Measurements from ENCODE around the gene SGIP1.
A peak's percentile ranks its signal among the peaks of the same experiment; 100 is the strongest.

SGIP1 gene

DNA sequence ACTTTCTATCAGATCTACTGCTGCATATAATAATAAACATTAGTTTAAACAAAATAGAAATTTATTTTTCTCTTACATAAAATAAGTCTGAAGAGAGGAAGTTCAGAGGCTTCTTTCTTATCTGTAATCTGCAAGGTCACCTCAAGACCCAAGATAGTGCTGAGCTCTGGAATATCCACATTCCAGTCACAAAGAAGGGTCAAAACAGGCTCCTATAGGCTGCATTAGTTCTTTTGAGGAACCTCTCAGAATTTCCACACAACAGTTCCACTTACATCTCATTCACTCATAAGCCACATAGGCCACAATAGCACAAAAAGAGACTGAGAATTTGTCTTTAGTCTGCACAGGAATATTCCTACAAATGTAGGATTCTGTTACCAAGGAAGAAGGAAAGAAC, 233.7 kb downstream of the SGIP1 start:
- no peak for DNase-seq
- Histone ChIP-seq H3K4me1 (ENCODE audit: control extremely low read depth in 1 of 4, control insufficient read depth in 4 of 4, insufficient read depth in 4 of 4, low read length in 3 of 4) (peaks cover 0 to 7% (median 0%) of the 10 kb centered on the region in 4 experiments), H3K4me3 (ENCODE audit: control insufficient read depth in 1 of 7, extremely low read depth in 1 of 7, insufficient read depth in 4 of 7, low read depth in 2 of 7, low read length in 6 of 7) (no peak overlapping the region), H3K27ac (ENCODE audit: insufficient read depth in 1 of 2, low read depth in 1 of 2, low read length in 2 of 2, poor library complexity in 1 of 2, severe bottlenecking in 2 of 2) (no peak overlapping the region), H3K36me3 (ENCODE audit: control insufficient read depth in 4 of 4, insufficient read depth in 4 of 4, low read length in 3 of 4) (peaks cover 8 to 40% (median 19%) of the 10 kb centered on the region in 4 experiments), H3K27me3 (replicated peaks in 2 of 5; ENCODE audit: control insufficient read depth in 4 of 5, insufficient read depth in 5 of 5, low read length in 4 of 5) (no peaks in the 10 kb centered on the region), H3K9me3 (ENCODE audit: control extremely low read depth in 1 of 5, control insufficient read depth in 4 of 5, insufficient read depth in 2 of 5, low read depth in 1 of 5, low read length in 4 of 5) (peaks cover 0 to 13% (median 4%) of the 10 kb centered on the region in 5 experiments)
- ChIA-PET POLR2A (no interaction called here), CTCF (no interaction called here)

DNA sequence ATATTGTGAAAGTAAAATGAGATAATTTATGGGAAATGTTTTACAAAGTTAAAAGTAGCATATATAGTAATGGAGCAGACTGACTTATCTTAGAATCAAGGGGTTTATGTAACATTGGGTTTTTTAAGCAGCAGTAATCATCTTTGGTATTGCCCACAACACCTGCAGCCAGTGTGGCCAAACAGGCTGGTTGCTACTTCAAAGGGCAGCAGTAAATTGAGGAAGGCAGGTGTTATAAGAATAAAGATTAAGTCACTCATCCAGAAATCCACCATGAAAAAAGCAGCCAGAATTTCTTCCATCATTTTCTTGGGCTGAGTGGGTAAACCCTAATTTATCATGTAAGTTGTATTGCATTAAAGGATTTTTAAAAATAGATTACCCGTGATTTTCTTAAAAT, 235.0 kb downstream of the SGIP1 start:
- CTCF ChIA-PET: no interaction called here
- WGBS (ENCODE audit: insufficient coverage): no CpG with 5 or more reads among the region's 1 CpG

DNA sequence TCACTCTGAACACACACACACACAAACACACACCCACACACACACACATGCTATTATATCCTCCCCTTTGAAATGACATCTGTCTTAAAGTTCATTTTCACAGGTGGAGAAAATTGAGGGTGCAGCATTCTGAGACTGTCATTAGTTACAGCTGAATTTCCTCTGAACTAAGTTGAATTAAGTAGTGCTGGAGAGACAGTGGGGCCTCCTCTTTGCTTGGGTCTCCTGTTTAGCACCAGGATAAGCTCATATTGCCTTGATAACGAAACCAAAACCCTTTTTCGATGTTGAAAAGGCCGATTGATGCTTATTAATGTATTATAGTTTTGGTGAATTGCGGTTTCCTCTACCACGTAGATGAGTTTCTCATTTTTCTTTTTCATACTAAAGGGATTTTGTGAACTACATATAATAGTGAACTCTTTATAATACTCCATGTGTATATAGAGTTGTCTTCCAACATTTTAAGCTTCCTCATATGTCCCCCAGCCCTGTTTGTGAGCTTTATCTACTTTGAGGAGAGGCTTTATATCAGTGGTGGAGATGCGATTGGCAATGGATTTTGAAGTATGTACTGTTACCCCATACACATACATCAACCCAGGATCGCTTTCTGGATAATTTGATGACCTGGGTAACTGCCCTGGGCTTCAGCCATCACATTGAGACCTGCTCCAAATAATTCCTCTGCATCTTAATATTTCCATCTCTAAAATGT, 235.7 kb downstream of the SGIP1 start:
- Histone ChIP-seq H3K27me3 (replicated peaks in 2 of 5; ENCODE audit: control insufficient read depth in 4 of 5, insufficient read depth in 5 of 5, low read length in 4 of 5) (no peaks in the 10 kb centered on the region), H3K27ac (ENCODE audit: insufficient read depth in 1 of 2, low read depth in 1 of 2, low read length in 2 of 2, poor library complexity in 1 of 2, severe bottlenecking in 2 of 2) (no peak overlapping the region), H3K9me3 (ENCODE audit: control extremely low read depth in 1 of 5, control insufficient read depth in 4 of 5, insufficient read depth in 2 of 5, low read depth in 1 of 5, low read length in 4 of 5) (peaks cover 0 to 2% (median 0%) of the 10 kb centered on the region in 5 experiments), H3K4me1 (ENCODE audit: control extremely low read depth in 1 of 4, control insufficient read depth in 4 of 4, insufficient read depth in 4 of 4, low read length in 3 of 4) (peaks cover 0 to 6% (median 0%) of the 10 kb centered on the region in 4 experiments), H3K36me3 (ENCODE audit: control insufficient read depth in 4 of 4, insufficient read depth in 4 of 4, low read length in 3 of 4) (peaks cover 7 to 40% (median 22%) of the 10 kb centered on the region in 4 experiments), H3K4me3 (ENCODE audit: control insufficient read depth in 1 of 7, extremely low read depth in 1 of 7, insufficient read depth in 4 of 7, low read depth in 2 of 7, low read length in 6 of 7) (no peak overlapping the region)
- peak in 2 of 3 donors; percentile 35 to 53 for DNase-seq
- 80% methylated on average over 1 of the region's 7 CpGs for WGBS (ENCODE audit: insufficient coverage)
- ChIA-PET POLR2A (no interaction called here), CTCF (interaction anchor here (1.2 kb wide), 1 partner anchor 379 kb away, joined by 3 read pairs; no protein-coding TSS in a partner anchor)

More for the DNA sequence above, 235.0 kb downstream of the SGIP1 start:
- peaks cover 0 to 2% (median 0%) of the 10 kb centered on the region in 5 experiments for H3K9me3 ChIP-seq (ENCODE audit: control extremely low read depth in 1 of 5, control insufficient read depth in 4 of 5, insufficient read depth in 2 of 5, low read depth in 1 of 5, low read length in 4 of 5)
- H3K4me3 ChIP-seq (ENCODE audit: control insufficient read depth in 1 of 7, extremely low read depth in 1 of 7, insufficient read depth in 4 of 7, low read depth in 2 of 7, low read length in 6 of 7): no peak overlapping the region
- H3K36me3 ChIP-seq (ENCODE audit: control insufficient read depth in 4 of 4, insufficient read depth in 4 of 4, low read length in 3 of 4): peaks cover 7 to 37% (median 21%) of the 10 kb centered on the region in 4 experiments
- POLR2A ChIA-PET: no interaction called here
- H3K27ac ChIP-seq (ENCODE audit: insufficient read depth in 1 of 2, low read depth in 1 of 2, low read length in 2 of 2, poor library complexity in 1 of 2, severe bottlenecking in 2 of 2): no peak overlapping the region
- no peaks in the 10 kb centered on the region for H3K27me3 ChIP-seq (replicated peaks in 2 of 5; ENCODE audit: control insufficient read depth in 4 of 5, insufficient read depth in 5 of 5, low read length in 4 of 5)
- no peak for DNase-seq
- peaks cover 0 to 7% (median 0%) of the 10 kb centered on the region in 4 experiments for H3K4me1 ChIP-seq (ENCODE audit: control extremely low read depth in 1 of 4, control insufficient read depth in 4 of 4, insufficient read depth in 4 of 4, low read length in 3 of 4)

- Histone ChIP-seq H3K4me3 (ENCODE audit: control insufficient read depth in 1 of 7, extremely low read depth in 1 of 7, insufficient read depth in 4 of 7, low read depth in 2 of 7, low read length in 6 of 7) (no peak overlapping the region), H3K9me3 (ENCODE audit: control extremely low read depth in 1 of 5, control insufficient read depth in 4 of 5, insufficient read depth in 2 of 5, low read depth in 1 of 5, low read length in 4 of 5) (peaks cover 0 to 2% (median 0%) of the 10 kb centered on the region in 5 experiments), H3K4me1 (ENCODE audit: control extremely low read depth in 1 of 4, control insufficient read depth in 4 of 4, insufficient read depth in 4 of 4, low read length in 3 of 4) (peaks cover 0 to 4% (median 0%) of the 10 kb centered on the region in 4 experiments), H3K36me3 (ENCODE audit: control insufficient read depth in 4 of 4, insufficient read depth in 4 of 4, low read length in 3 of 4) (peaks cover 7 to 44% (median 24%) of the 10 kb centered on the region in 4 experiments), H3K27me3 (replicated peaks in 2 of 5; ENCODE audit: control insufficient read depth in 4 of 5, insufficient read depth in 5 of 5, low read length in 4 of 5) (no peaks in the 10 kb centered on the region), H3K27ac (ENCODE audit: insufficient read depth in 1 of 2, low read depth in 1 of 2, low read length in 2 of 2, poor library complexity in 1 of 2, severe bottlenecking in 2 of 2) (no peak overlapping the region)
- POLR2A ChIA-PET: no interaction called here
- DNase-seq: no peak
- CTCF ChIA-PET: interaction anchor here (1.2 kb wide), 1 partner anchor 379 kb away, joined by 3 read pairs; no protein-coding TSS in a partner anchor
- no CpG with 5 or more reads among the region's 2 CpGs for WGBS (ENCODE audit: insufficient coverage)
Observed at GRCh38 chr1:66770240-66770639, 236.3 kb downstream of the SGIP1 start.

- ChIA-PET CTCF (interaction anchor here (1.2 kb wide), 1 partner anchor 378 kb away, joined by 3 read pairs; no protein-coding TSS in a partner anchor), POLR2A (no interaction called here)
- WGBS (ENCODE audit: insufficient coverage): 98% methylated on average over 4 of the region's 4 CpGs
- peaks cover 7 to 48% (median 24%) of the 10 kb centered on the region in 4 experiments for H3K36me3 ChIP-seq (ENCODE audit: control insufficient read depth in 4 of 4, insufficient read depth in 4 of 4, low read length in 3 of 4)
- no peaks in the 10 kb centered on the region for H3K27me3 ChIP-seq (replicated peaks in 2 of 5; ENCODE audit: control insufficient read depth in 4 of 5, insufficient read depth in 5 of 5, low read length in 4 of 5)
- DNase-seq: no peak
- H3K4me3 ChIP-seq (ENCODE audit: control insufficient read depth in 1 of 7, extremely low read depth in 1 of 7, insufficient read depth in 4 of 7, low read depth in 2 of 7, low read length in 6 of 7): no peak overlapping the region
- H3K9me3 ChIP-seq (ENCODE audit: control extremely low read depth in 1 of 5, control insufficient read depth in 4 of 5, insufficient read depth in 2 of 5, low read depth in 1 of 5, low read length in 4 of 5): peaks cover 0 to 2% (median 0%) of the 10 kb centered on the region in 5 experiments
- peaks cover 0 to 4% (median 0%) of the 10 kb centered on the region in 4 experiments for H3K4me1 ChIP-seq (ENCODE audit: control extremely low read depth in 1 of 4, control insufficient read depth in 4 of 4, insufficient read depth in 4 of 4, low read length in 3 of 4)
- no peak overlapping the region for H3K27ac ChIP-seq (ENCODE audit: insufficient read depth in 1 of 2, low read depth in 1 of 2, low read length in 2 of 2, poor library complexity in 1 of 2, severe bottlenecking in 2 of 2)
Observed at GRCh38 chr1:66770694-66771093, 236.7 kb downstream of the SGIP1 start.

GRCh38 chr1:66773227-66773626, 239.3 kb downstream of the SGIP1 start:
- DNase-seq: no peak
- CTCF ChIA-PET: no interaction called here
- no peaks in the 10 kb centered on the region for H3K27me3 ChIP-seq (replicated peaks in 2 of 5; ENCODE audit: control insufficient read depth in 4 of 5, insufficient read depth in 5 of 5, low read length in 4 of 5)
- H3K4me3 ChIP-seq (ENCODE audit: control insufficient read depth in 1 of 7, extremely low read depth in 1 of 7, insufficient read depth in 4 of 7, low read depth in 2 of 7, low read length in 6 of 7): no peak overlapping the region
- H3K27ac ChIP-seq (ENCODE audit: insufficient read depth in 1 of 2, low read depth in 1 of 2, low read length in 2 of 2, poor library complexity in 1 of 2, severe bottlenecking in 2 of 2): no peak overlapping the region
- POLR2A ChIA-PET: no interaction called here
- H3K4me1 ChIP-seq (ENCODE audit: control extremely low read depth in 1 of 4, control insufficient read depth in 4 of 4, insufficient read depth in 4 of 4, low read length in 3 of 4): no peaks in the 10 kb centered on the region
- H3K36me3 ChIP-seq (ENCODE audit: control insufficient read depth in 4 of 4, insufficient read depth in 4 of 4, low read length in 3 of 4): peaks cover 16 to 73% (median 29%) of the 10 kb centered on the region in 4 experiments
- peaks cover 0 to 8% (median 2%) of the 10 kb centered on the region in 5 experiments for H3K9me3 ChIP-seq (ENCODE audit: control extremely low read depth in 1 of 5, control insufficient read depth in 4 of 5, insufficient read depth in 2 of 5, low read depth in 1 of 5, low read length in 4 of 5)
- WGBS (ENCODE audit: insufficient coverage): 93% methylated on average over 2 of the region's 2 CpGs

DNA sequence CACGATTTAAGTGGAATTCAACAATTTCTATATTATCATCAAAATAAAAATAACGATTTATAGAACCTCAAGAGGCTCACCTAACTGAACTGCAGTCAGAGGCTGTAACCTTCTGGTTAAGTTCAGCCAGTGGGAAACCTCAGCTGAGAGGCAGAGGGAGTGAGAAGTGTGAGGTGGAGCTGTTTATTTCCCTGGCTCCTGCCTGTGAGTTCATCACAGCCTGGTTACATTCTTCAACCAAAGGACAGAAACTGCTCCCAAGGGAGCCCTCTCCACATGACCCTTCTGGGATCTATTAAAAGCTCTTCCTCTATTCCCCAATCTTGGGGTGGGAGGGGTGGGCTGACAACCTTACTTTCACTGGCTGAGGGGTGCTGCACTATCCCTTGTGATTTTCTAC, 240.5 kb downstream of the SGIP1 start:
- no peaks in the 10 kb centered on the region for H3K27me3 ChIP-seq (replicated peaks in 2 of 5; ENCODE audit: control insufficient read depth in 4 of 5, insufficient read depth in 5 of 5, low read length in 4 of 5)
- no peak overlapping the region for H3K27ac ChIP-seq (ENCODE audit: insufficient read depth in 1 of 2, low read depth in 1 of 2, low read length in 2 of 2, poor library complexity in 1 of 2, severe bottlenecking in 2 of 2)
- CTCF ChIA-PET: no interaction called here
- WGBS (ENCODE audit: insufficient coverage): no CpG with 5 or more reads among the region's 2 CpGs
- POLR2A ChIA-PET: no interaction called here
- no peak overlapping the region for H3K4me3 ChIP-seq (ENCODE audit: control insufficient read depth in 1 of 7, extremely low read depth in 1 of 7, insufficient read depth in 4 of 7, low read depth in 2 of 7, low read length in 6 of 7)
- DNase-seq: no peak
- H3K9me3 ChIP-seq (ENCODE audit: control extremely low read depth in 1 of 5, control insufficient read depth in 4 of 5, insufficient read depth in 2 of 5, low read depth in 1 of 5, low read length in 4 of 5): peaks cover 2 to 17% (median 5%) of the 10 kb centered on the region in 5 experiments
- H3K36me3 ChIP-seq (ENCODE audit: control insufficient read depth in 4 of 4, insufficient read depth in 4 of 4, low read length in 3 of 4): peaks cover 22 to 85% (median 32%) of the 10 kb centered on the region in 4 experiments
- no peaks in the 10 kb centered on the region for H3K4me1 ChIP-seq (ENCODE audit: control extremely low read depth in 1 of 4, control insufficient read depth in 4 of 4, insufficient read depth in 4 of 4, low read length in 3 of 4)

All from common myeloid progenitor, CD34-positive (primary cell).